ENCODE measurements around the gene FEM1A.
A peak's percentile ranks its signal among the peaks of the same experiment; 100 is the strongest.
"Not testable (repeated sequence)": the region's sequence is repeated elsewhere in the genome, so short reads cannot be mapped to it uniquely, and the experiment has no call there.

Gene FEM1A

GRCh38 chr19:4814625-4815425, 23.3 kb downstream of the FEM1A start:
- no peak for DNase-seq

- DNase-seq: peak; percentile 73
Measured at GRCh38 chr19:4815426-4816201, 24.1 kb downstream of the FEM1A start.

- DNase-seq: no peak
Measured at GRCh38 chr19:4816202-4816949, 24.8 kb downstream of the FEM1A start.

- no peak for DNase-seq
Measured at GRCh38 chr19:4816950-4817278, 25.4 kb downstream of the FEM1A start.

- DNase-seq: no peak
Measured at GRCh38 chr19:4817467-4818277, 26.1 kb downstream of the FEM1A start.

GRCh38 chr19:4821265-4821664, 29.7 kb downstream of the FEM1A start:
- no peak for DNase-seq

- DNase-seq: not testable (repeated sequence)
Measured at GRCh38 chr19:4822354-4822753, 30.8 kb downstream of the FEM1A start.

- DNase-seq: no peak
Measured at GRCh38 chr19:4823577-4823976, 32.0 kb downstream of the FEM1A start.

GRCh38 chr19:4829001-4829712, 37.6 kb downstream of the FEM1A start:
- no peak for DNase-seq

GRCh38 chr19:4830332-4830731, 38.8 kb downstream of the FEM1A start:
- DNase-seq: no peak

GRCh38 chr19:4830768-4831265, 39.3 kb downstream of the FEM1A start:
- no peak for DNase-seq

- DNase-seq: peak; percentile 77
Measured at GRCh38 chr19:4831304-4831978, 39.9 kb downstream of the FEM1A start, which contains the start of gene TICAM1. Gene TICAM1 (minus strand): TSS chr19:4831712. CDS start chr19:4818377, 13,335 bp downstream.

- not testable (repeated sequence) for DNase-seq
Measured at GRCh38 chr19:4831979-4832340, 40.4 kb downstream of the FEM1A start.

GRCh38 chr19:4832776-4833175, 41.2 kb downstream of the FEM1A start:
- DNase-seq: no peak

- no peak for DNase-seq
Measured at GRCh38 chr19:4839192-4839591, 47.7 kb downstream of the FEM1A start.

- no peak for DNase-seq
Measured at GRCh38 chr19:4843647-4843965, 52.1 kb downstream of the FEM1A start.

- DNase-seq: no peak
Measured at GRCh38 chr19:4844348-4845179, 53.0 kb downstream of the FEM1A start.

- DNase-seq: not testable (repeated sequence)
Measured at GRCh38 chr19:4845975-4846374, 54.4 kb downstream of the FEM1A start.

- no peak for DNase-seq
Measured at GRCh38 chr19:4847190-4847973, 55.8 kb downstream of the FEM1A start.

- DNase-seq: no peak
Measured at GRCh38 chr19:4849019-4849418, 57.5 kb downstream of the FEM1A start.

Measured in activated CD4-positive, CD25-positive, alpha-beta regulatory T cell treated with anti-CD3 and anti-CD28 coated beads, Interleukin-2, amount 50 U/mL, for 72 hours (primary cell).